ENCODE measurements around the gene S100G.

Gene S100G

DNA sequence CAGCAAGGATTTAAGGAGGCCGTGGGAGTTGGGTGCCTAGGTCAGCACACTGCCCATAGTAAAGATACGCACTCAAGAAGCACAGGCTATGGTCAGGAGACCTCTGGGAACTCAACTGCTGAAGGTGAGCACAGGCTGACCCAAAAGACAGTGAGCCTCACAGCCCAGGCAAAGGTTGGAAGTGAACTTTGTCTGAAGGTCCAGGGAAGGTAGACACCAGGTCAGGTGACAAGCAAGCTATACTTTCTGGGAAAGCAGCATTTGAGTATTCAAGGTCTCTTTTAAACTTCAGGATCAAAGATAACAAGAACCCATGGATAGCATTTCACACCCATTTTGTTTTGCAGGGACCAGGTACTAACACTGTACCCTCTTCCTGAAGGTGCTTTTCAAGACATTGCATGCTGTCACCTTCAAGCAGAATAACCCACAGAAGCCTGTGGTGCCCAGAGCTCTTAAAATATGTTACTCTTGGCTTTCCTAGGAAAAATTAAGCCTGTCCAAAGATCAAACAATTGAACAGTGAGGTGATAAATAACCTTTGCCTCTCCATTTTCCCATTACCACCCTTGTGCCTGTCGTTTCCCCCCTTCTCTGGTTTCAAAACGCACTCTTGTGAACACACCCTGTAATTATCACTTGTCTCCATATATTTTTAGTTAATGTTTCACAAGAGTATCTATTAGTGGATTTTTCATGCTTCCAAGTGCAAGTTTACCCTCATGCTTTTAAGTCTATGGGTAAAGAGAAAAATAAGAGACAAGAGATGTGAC, 3.4 kb upstream of the S100G start:
- DNase-seq (ENCODE audit: low read depth in 2 of 2) = no peak

DNA sequence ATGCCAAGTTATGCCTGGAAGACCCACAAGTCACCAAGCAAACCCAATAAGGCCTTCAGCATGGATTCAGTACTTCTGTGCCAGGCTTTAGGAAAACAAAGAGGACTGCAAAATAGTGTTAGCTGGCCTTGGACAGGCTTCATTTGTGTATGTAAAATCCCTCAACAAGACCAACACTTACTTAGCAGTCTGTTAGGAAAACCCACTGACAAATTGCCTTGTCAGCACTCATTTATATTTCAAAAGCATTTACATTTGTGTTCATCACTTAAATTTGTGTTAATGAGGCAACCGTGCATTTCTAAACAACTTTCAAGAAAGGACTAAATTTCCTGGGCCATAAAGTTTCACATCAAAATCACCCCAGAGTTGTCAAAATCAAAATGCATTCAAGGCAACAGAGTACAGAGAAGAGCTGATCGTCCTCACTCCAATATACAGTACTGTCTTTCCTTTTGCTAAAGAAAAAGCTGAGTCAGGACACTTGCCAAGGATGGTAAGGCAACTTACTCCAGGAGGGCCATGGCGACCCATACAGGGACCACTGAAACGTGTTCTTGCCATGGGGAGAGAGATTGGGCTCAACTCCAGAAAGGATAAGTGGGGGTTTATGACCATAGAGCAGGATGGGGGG, 1.6 kb downstream of the S100G start:
- no peak for DNase-seq (ENCODE audit: low read depth in 2 of 2)

DNA sequence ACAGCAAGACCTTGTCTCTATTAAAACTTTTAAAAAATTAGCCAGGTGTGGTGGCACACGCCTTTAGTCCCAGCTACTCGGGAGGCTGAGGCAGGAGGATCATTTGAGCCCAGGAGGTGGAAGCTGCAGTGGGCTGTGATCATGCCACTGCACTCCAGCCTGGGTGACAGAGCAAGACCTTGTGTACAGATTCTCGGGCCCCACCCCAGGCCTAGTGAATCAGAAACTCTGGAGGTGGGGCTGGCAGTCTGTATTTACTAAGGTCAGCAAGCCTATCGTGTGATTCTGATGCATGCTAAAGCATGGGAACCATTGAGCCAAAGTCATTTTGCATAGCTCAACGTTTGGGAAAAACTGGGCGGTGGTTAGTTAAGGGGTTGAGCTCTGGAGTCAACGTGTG, 3.5 kb downstream of the S100G start:
- DNase-seq (ENCODE audit: low read depth in 2 of 2) = no peak

DNA sequence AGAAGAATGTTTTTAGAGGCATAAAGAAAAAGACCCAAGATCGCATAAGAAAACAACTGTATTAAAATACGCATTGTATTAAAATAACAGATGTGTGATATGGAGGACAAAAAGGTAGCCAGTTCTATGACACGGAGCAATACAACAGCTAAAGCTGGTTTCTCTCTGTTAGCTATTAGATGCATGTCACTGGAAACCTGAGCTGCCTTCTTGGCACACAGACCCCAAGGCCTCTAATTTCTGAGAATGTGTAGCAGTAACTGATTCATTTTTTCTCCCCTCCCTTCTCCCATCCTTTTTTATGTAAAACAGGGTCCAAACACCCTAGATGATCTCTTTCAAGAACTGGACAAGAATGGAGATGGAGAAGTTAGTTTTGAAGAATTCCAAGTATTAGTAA, 4.1 kb downstream of the S100G start:
- DNase-seq (ENCODE audit: low read depth in 2 of 2) = no peak

DNA sequence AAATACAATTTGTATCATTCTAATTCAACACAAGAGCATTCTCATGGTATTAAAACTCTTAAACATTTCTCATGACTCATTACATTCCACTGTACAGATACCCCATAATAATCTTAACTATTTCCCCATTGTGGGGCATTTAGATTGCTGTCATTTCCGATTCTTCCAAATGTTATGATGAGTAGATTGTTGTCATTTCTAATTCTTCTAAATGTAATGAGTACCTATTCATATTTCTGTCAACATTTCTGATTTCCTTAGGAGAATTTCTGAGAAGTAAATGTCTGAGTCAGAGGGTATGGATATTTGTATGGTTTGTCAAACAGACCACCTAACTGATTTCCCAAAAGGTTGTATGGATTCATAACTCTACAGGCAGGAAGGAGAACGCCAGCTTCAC, 8.3 kb downstream of the S100G start:
- no peak for DNase-seq (ENCODE audit: low read depth in 2 of 2)

DNA sequence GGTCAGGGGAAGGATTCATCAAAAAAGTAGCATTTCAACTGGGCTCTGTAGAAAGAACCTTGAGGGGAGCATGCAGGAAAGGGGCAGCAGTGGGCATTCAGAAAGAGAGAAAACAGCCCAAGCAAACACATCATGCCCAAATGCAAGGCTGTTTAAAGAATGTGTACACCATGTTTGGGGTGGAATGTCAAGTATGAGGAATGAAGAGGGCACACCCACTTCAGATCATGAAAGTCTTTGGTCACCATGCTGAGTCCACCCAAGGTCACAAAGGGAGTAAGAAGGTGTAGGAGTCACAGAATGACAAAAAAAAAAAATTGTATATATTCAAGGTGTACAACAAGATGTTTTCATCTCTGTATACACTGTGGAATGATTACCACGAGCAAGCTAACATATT, 9.4 kb downstream of the S100G start:
- no peak for DNase-seq (ENCODE audit: low read depth in 2 of 2)

DNA sequence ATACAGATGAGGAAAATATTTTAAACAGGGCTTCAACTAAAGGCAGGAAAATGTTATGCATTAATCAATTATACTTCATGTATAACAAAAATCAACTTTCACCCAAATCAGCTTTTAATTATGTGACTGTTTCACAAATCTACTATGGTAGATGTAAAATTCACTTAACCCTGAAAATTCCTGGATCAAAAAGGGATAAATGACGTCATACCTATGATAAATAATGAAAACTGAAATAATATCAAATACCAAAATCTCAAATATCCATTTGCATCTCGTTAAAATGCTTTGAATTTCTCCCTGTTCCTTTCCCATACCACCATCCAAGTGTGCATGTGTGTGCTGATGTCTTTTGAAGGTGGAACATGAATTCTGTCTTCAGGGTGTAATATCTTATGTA, 11.5 kb downstream of the S100G start:
- no peak for DNase-seq (ENCODE audit: low read depth in 2 of 2)

DNA sequence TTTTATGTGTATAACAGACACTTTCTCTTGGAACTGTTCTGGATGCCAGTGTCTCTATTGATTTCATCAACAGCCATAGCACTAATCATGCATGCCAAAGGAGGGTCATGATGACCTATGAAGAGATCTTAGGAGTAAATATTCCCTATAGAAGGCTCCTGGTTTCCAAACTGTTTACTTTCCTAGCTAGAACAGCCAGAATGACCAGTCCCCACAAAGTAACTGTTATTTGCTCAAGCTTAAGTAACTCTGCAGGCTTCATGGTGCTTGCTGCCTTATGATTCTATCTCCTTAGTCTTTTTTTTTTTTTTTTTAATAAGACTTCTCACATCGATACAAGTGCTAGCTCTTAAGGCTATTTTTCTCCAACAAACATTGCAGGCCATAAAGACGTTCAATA, 12.4 kb downstream of the S100G start:
- no peak for DNase-seq (ENCODE audit: low read depth in 2 of 2)

DNA sequence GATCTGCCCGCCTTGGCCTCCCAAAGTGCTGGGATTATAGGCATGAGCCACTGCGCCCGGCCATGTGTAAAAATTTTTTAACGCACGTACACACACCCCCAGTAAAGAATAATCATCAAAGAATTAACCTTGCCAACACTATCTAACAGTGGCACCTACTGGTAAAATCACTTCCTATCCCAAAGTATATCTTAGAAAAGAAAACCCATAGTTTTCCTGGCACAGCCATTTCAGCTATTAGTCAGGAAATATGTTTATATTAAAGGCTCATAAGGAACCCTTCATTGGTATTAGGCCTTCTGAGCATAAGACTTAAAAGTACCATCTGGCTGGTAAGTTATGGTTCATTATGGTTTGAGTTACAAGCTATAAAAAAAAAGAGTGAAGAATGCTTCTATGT, 14.1 kb downstream of the S100G start:
- no peak for DNase-seq (ENCODE audit: low read depth in 2 of 2)

DNA sequence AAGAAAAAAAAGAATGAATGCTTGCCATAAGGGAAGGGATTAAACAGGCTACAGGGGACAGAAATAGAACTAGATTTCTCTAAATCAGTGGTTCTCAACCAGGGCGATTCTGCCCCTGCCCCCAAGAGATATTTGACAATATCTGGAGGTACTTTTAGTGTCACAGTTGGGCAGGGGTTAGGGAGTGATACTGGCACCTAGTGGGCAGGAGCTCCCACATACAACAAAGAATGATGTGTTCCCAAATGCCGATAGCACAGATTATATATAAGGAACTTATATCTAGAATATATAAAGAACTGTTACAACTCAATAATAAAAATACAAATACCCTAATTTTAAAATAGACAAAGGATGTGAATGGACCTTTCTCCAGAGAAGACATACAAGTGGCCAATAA, 14.7 kb downstream of the S100G start:
- no peak for DNase-seq (ENCODE audit: low read depth in 2 of 2)

DNA sequence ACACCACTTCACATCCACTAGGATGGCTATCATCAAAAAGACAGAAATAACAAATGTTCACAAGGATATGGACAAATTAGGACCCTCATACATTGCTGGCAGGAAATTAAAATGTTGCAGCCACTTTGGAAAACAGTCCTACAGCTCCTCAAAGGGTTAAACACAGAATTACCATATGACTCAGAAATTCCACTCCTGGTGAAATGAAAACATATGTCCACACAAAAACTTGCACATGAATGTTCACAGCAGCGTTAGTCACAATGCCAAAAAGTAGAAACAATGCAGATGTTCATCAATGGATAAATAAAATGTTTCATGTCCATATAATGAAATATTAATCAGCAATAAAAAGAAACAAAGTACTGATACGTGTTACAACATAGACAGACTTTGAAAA, 15.1 kb downstream of the S100G start:
- no peak for DNase-seq (ENCODE audit: low read depth in 2 of 2)

DNA sequence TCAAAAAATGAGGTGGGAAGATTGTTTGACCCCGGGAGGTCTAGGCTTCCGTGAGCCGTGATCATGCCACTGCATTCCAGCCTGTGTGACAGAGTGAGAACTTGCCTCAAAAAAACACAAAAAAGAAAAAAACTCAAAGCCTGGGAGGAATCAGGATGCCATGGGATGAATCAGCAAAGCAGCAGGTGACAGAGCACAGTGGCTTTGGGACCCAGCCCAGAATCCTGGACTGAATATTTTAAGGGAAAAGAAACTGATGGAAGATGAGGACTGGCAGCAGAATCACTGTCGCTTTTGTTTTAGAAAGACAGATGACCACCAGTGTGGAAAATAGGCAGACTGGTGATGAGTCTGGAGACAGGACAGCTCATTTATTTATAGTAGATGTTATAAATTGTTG, 16.6 kb downstream of the S100G start:
- no peak for DNase-seq (ENCODE audit: low read depth in 2 of 2)

DNA sequence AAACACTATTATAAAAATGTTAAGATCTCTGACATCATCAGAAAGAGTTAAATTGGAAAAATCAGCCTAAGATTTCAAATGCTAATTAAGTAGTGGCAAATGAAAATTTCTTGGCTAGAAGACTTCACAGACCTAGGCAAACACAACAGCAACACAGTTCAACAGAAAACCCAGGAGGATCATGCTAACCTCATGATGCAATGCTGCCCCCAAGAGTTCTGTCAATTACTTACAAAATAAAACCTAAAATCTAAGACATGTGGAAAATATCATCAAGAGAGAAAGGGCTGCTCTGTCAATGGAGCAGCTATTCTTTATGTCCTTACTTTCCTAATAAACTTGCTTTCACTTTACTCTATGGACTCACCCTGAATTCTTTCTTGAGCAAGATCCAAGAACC, 21.0 kb downstream of the S100G start:
- no peak for DNase-seq (ENCODE audit: low read depth in 2 of 2)

DNA sequence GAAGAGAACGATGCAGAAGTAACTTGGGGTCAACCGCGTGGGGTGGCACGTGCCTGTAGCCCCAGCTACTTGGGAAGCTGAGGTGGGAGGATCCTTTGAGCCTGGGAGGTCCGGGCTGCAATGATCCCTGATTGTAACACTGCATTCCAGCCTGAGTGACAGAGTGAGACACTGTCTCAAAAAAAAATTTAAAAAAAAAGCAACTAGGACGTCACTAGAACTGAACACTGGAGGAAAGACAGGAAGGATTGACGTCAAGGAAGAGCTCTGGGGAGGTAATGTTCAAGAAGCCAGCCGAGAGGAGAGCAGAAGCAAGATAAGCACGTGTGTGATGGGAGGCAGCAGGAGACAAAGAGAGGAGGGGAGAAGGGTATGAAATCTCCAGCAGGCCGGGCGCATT, 28.7 kb downstream of the S100G start:
- no peak for DNase-seq (ENCODE audit: low read depth in 2 of 2)

DNA sequence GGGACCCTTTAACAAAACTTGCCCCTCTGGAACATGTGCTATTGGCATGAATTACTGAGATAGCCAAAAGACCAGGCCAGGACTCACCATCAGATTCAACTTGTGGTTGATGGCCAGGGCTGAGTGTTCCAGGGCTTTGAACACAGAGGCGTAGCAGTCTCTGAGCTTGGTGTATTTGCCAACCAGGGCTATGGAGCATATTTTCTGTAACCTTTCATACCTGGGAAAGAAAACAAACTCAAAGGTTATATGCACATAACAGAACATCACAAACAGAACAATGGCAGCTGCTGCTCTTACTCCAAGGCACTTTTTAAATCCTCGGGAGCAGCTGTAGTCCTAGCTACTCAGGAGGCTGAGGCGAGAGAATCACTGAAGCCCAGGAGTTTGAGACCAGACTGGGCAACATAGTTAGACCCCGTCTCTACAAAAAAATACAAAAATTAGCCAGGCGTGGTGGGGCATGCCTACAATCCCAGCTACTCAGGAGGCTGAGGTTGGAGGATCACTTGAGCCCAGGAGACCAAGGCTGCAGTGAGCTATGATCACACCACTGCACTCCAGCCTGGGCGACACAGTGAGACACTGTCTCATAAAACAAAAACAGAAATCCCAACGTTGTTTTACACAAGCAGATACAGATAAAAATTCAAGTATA, 33.2 kb downstream of the S100G start:
- no peak for DNase-seq (ENCODE audit: low read depth in 2 of 2)

DNA sequence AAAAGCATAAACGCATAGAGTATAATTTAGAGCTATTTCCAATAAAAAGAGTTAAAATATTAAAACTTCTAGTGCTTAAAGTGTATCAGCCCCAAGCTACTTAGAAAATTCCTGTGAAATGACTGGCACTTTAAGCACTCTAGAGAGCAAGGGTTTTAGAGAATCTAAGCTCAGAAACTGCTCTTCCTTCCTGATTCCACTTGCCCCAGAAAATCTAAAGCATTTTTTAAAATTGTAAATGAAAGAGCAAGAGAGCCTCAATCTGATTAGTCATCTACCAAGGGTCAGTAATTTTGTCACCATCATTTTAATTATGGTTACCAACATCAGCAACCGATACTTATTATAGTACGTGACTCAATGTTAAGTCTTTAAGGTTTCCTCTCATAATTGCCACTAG, 37.6 kb downstream of the S100G start:
- DNase-seq (ENCODE audit: low read depth in 2 of 2) = no peak

DNA sequence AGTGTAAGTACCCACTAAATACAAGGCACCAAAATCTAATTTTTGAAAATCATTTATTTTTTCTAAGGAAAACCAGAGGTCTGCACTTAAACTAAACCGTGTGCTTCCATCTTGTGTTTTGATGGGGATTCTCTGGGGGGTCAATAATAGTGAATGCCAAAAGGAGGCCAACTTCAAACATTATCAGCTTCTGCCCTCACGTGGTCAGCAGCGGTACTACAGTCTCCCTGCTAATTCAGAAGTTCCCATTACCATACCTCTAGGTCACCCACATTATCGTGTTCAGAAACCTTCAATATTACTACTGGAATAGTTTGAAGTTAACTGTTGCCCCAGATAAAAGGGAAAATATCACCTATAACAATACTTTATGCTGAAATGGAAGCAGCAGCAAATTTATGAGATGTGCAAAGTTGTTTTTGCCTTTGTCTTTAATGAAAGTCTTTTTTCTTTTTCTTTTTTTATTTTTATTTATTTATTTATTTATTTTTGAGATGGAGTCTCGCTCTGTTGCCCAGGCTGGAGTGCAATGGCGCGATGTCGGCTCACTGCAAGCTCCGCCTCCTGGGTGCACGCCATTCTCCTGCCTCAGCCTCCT, 45.2 kb downstream of the S100G start:
- peak; percentile 14 to 22 for DNase-seq (ENCODE audit: low read depth in 2 of 2)

DNA sequence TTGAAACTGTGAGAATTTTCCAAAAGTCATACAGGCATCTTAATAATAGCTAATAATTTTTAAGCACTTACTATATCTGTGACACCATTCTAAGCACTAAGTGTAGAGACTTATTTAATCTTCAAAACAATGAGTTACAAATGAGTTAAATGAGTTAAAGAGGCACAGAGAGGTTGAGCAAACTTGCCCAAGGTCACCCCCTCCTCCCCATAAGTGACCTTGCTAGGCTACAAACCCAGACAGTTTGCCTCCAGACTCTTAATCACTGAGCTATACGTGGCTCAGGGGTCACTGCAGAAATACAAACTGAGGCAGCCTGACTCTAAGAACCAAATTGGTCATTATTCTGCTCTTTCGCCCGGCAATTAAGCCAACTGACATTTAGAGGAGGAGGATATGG, 47.0 kb downstream of the S100G start:
- no peak for DNase-seq (ENCODE audit: low read depth in 2 of 2)

DNA sequence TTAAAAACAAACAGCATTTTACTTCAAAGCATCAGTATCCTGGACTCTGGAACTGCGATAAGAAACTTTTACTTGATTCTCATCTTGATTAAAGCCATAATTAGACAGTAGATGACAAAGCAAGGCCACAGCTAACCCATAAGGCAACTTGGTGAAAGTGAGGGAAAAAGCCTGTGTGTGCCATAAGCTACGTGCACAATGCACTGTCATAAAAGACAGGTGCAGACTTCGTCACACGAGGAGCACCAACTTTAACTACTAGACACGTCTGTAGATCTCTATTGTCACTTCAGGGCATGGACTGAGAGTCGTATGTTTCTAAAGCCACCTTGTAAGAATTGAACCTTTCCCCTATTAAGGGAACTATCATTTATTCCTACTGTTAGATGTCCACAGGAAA, 49.4 kb downstream of the S100G start:
- no peak for DNase-seq (ENCODE audit: low read depth in 2 of 2)

DNA sequence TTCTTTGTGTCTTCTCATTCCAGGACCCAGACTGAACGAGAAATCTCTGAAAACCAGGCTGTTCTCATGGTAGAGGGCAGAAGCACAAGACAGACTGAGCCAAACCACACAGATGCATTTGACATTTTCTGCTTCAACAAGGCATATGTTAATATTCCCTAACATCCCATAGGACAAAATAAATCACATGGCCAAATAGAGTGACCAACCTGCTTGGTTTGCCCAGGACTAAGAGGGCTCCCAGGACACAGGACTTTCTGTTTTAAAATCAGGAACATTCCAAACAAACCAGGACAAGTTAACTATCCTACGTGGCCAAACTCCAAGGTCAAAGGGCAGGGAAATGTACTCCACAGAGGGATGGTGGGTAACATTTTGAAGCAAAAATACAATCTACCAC, 50.8 kb downstream of the S100G start:
- DNase-seq (ENCODE audit: low read depth in 2 of 2) = no peak

DNA sequence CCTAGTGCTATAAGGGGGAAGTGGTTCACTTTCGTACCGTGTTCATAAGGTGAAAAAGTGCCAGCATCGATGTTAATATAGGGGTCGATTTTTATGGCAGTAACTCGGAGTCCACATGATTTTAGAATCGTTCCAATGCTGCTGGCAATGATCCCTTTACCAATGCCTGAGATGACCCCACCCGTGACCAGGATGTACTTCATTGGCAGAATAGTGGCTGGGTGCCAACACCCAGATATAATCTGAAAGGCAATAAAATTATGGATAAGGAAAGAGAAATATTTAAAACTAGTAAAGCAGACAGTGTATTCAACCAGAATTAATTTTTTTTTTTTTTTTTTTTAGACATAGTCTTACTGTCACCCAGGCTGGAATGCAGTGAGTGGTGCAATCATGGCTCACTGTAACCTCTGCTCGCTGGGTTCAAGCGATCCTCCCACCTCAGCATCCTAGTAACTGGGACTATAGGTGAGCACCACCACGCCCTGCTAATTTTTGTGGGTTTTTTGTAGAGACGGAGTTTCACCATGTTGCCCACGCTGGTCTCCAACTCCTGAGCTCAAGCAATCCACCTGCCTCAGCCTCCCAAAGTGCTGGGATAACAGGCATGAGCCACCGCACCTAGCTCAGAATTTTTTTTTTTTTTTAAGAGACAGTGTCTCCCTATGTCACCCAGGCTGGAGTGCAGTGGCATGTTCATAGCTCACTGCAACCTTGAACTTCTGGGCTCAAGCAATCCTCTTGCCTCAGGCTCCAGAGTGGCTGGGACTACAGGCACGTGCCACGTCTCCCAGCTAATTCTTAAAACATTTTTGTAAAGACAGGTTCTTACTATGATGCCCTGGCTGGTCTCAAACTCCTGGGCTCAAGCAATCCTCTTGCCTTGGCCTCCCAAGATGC, 53.0 kb downstream of the S100G start:
- no peak for DNase-seq (ENCODE audit: low read depth in 2 of 2)

Data from stimulated activated CD8-positive, alpha-beta memory T cell treated with anti-CD3 and anti-CD28 coated beads, Interleukin-15, amount 100 ng/mL, for 48 hours (primary cell).